Activated CD8-positive, alpha-beta T cell treated with anti-CD3 and anti-CD28 coated beads for 36 hours (primary cell): ENCODE data around the gene C1R. TPM values are rescaled to one million over a fixed set of nuclear protein-coding genes. Genes with fewer than 3 reads are reported as not detected.
"Not testable (repeated sequence)": the region's sequence is repeated elsewhere in the genome, so short reads cannot be mapped to it uniquely, and the experiment has no call there.

Source experiments
- ATAC-seq: fragments of 200-7000 bp; cut with Tn5 transposase; one replicate; pipeline ENCODE4 v1.10.0; 2021; ENCODE audit warnings: mild to moderate bottlenecking, moderate library complexity
- CTCF ChIA-PET: fragments of 350-600 bp; sonication (Branson Sonifier 250); formaldehyde crosslinking; loops from one replicate; lab custom pipeline; 2021; ENCODE audit warnings: antibody characterized with exemption; lab: Charles Lee
- POLR2A ChIA-PET: fragments of 350-600 bp; sonication (Branson Sonifier 250); formaldehyde crosslinking; loops from one replicate; lab custom pipeline; 2021; ENCODE audit warnings: antibody characterized with exemption; lab: Charles Lee
- DNase-seq: peaks from one replicate; pipeline ENCODE4 v3.0.0-alpha.2; 2020
- H3K27ac Mint-ChIP-seq: one replicate; pipeline ENCODE4 v1.8.0; 2021; ENCODE audit warnings: mild to moderate bottlenecking, mixed read lengths
- H3K27me3 Mint-ChIP-seq: one replicate; pipeline ENCODE4 v1.8.0; 2021; ENCODE audit warnings: mixed read lengths
- H3K36me3 Mint-ChIP-seq: one replicate; pipeline ENCODE4 v1.8.0; 2021; ENCODE audit warnings: low read depth, mixed read lengths
- H3K4me1 Mint-ChIP-seq: one replicate; pipeline ENCODE4 v1.8.0; 2021; ENCODE audit warnings: low read depth, mixed read lengths
- H3K4me3 Mint-ChIP-seq: one replicate; pipeline ENCODE4 v1.8.0; 2021; ENCODE audit warnings: mild to moderate bottlenecking, moderate library complexity, mixed read lengths
- H3K9me3 Mint-ChIP-seq: one replicate; pipeline ENCODE4 v1.8.0; 2021; ENCODE audit warnings: mixed read lengths
- intact Hi-C: fragments of 100-400 bp; cut with micrococcal nuclease; formaldehyde crosslinking; loops from one replicate; pipeline ENCODE4 v1.10.0; 2022
- total RNA-seq, 2 experiments: library from RNA; stranded (reverse); gene quantifications; one replicate each; pipeline ENCODE4 v1.2.3, GENCODE V29; 2021
- TF ChIP-seq, protein P1 (sequence below): fragments of 200-600 bp; IDR thresholded peaks from one replicate; pipeline ENCODE4 v1.8.0; 2022; ENCODE audit warnings: antibody characterized with exemption, mild to moderate bottlenecking

C1R gene
- total RNA-seq, 2 experiments from 2014 or later, result 0.97 to 2.4 TPM

DNA sequence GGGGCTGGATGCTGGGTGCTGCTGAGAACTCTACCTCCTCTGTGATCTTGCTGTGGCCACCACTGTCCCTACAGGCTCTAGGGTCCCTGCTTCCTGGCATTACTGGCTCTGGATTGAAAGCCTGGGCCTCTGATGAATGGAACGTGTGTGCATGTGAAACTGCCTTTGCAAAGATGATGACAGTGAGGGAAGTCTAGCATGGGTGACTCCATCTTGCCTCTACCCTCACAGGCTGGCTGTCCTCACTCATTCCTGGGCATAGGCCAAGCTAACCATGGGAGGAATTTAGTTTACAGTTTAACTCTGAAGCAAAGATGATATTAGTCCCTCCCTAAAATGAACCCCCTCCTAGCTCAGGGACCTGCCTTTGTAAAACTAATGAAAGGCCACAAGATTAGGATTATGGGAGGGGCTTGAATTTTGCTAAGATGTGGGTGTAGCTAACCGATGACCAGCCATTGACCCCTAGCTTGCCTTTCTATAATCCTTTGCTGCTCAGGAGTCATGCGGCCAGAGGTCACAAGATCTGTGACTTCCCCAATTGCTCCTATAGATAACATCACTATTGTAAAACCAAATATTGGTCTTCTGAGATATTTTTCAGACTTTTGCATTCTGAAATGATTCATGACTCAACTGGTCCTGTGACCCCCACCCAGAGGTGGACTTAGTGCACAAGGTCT is 33.9 kb downstream of the C1R start:
- ATAC-seq, result no peak
- Mint-ChIP-seq H3K27me3 (peaks cover 25% of the 10 kb centered on the region), H3K4me1 (no peaks in the 10 kb centered on the region), H3K27ac (no peak overlapping the region), H3K9me3 (no peaks in the 10 kb centered on the region), H3K36me3 (no peaks in the 10 kb centered on the region), H3K4me3 (no peak overlapping the region)
- CTCF ChIA-PET, result interaction anchor here (1.2 to 1.4 kb wide), 2 partner anchors 9 to 88 kb away, joined by 3 read pairs; no protein-coding TSS in a partner anchor
- no peak for DNase-seq
- TF ChIP-seq, protein P1, sequence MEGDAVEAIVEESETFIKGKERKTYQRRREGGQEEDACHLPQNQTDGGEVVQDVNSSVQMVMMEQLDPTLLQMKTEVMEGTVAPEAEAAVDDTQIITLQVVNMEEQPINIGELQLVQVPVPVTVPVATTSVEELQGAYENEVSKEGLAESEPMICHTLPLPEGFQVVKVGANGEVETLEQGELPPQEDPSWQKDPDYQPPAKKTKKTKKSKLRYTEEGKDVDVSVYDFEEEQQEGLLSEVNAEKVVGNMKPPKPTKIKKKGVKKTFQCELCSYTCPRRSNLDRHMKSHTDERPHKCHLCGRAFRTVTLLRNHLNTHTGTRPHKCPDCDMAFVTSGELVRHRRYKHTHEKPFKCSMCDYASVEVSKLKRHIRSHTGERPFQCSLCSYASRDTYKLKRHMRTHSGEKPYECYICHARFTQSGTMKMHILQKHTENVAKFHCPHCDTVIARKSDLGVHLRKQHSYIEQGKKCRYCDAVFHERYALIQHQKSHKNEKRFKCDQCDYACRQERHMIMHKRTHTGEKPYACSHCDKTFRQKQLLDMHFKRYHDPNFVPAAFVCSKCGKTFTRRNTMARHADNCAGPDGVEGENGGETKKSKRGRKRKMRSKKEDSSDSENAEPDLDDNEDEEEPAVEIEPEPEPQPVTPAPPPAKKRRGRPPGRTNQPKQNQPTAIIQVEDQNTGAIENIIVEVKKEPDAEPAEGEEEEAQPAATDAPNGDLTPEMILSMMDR, result no peak
- intact Hi-C loops, result no loop called here
- POLR2A ChIA-PET, result no interaction called here

DNA sequence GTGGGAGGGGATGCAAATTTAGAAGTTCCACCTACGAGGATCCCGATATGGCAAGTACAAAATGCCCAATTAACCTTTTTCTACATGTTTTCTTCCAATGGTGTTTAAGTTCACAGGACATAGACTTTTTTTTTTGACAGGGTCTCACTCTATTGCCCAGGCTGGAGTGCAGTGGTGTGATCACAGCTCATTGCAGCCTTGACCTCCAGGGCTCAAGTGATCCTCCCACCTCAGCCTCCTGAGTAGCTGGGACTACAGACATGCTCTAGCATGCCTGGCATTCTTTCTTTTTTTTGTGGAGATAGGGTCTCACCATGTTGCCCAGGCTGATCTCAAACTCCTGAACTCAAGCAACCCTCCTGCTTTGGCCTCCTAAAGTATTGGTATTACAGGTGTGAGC is 36.5 kb downstream of the C1R start:
- POLR2A ChIA-PET, result interaction anchor here (1.1 kb wide), 1 partner anchor 56 kb away, joined by 3 read pairs; no protein-coding TSS in a partner anchor
- CTCF ChIA-PET, result interaction anchor here (0.7 to 1.7 kb wide), 2 partner anchors 21 to 37 kb away, joined by 3 to 5 read pairs; partner anchors contain the start of gene LPCAT3
- H3K36me3 Mint-ChIP-seq, H3K4me3 Mint-ChIP-seq, ATAC-seq, H3K27ac Mint-ChIP-seq, intact Hi-C loops, H3K9me3 Mint-ChIP-seq, DNase-seq, H3K4me1 Mint-ChIP-seq: not testable (repeated sequence)
- peaks cover 24% of the 10 kb centered on the region for H3K27me3 Mint-ChIP-seq

DNA sequence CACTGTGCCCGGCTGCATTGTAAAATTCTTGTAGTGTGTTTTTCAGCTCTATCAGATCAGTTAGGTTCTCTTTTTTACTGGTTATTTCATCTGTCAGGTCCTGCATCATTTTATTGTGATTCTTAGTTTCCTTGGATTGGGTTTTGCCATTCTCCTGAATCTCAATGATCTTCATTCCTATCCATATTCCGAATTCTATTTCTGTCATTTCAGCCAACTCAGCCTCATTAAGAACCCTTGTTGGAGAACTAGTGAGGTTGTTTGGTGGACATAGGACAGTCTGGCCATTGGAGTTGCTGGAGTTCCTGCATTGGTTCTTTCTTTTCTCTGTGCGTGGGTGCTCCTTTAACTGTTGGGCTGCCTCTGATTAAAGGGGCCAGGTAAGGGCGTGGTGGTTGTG is 37.3 kb downstream of the C1R start:
- no peak for DNase-seq
- TF ChIP-seq, protein P1, result no peak
- Mint-ChIP-seq H3K9me3 (no peaks in the 10 kb centered on the region), H3K27me3 (peaks cover 22% of the 10 kb centered on the region), H3K4me3 (no peak overlapping the region), H3K27ac (no peak overlapping the region), H3K36me3 (no peaks in the 10 kb centered on the region), H3K4me1 (no peaks in the 10 kb centered on the region)
- ATAC-seq, result no peak
- intact Hi-C loops, result no loop called here
- ChIA-PET CTCF (interaction anchor here (0.7 kb wide), 1 partner anchor 22 kb away, joined by 3 read pairs; no protein-coding TSS in a partner anchor), POLR2A (no interaction called here)

DNA sequence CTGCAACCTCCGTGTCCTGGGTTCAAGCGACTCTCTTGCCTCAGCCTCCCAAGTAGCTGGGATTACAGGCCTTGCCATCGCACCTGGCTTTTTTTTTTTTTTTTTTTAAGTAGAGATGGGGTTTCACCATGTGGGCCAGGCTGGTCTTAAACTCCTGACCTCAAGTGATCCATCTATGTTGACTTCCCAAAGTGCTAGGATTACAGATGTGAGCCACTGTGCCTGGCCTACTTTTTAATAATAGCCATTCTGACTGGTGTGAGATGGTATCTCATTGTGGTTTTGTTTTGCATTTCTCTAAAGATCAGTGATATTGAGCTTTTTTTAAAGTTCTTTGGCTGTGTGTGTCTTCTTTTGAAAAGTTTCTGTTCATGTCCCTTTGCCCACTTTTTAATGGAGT is 42.3 kb downstream of the C1R start:
- H3K27ac Mint-ChIP-seq, POLR2A ChIA-PET, H3K27me3 Mint-ChIP-seq, DNase-seq, H3K9me3 Mint-ChIP-seq, ATAC-seq, intact Hi-C loops, H3K36me3 Mint-ChIP-seq, H3K4me1 Mint-ChIP-seq, H3K4me3 Mint-ChIP-seq: not testable (repeated sequence)
- CTCF ChIA-PET, result interaction anchor here (1.2 to 3.9 kb wide), 3 partner anchors 9 to 62 kb away, joined by 3 to 15 read pairs (median 3); no protein-coding TSS in a partner anchor

DNA sequence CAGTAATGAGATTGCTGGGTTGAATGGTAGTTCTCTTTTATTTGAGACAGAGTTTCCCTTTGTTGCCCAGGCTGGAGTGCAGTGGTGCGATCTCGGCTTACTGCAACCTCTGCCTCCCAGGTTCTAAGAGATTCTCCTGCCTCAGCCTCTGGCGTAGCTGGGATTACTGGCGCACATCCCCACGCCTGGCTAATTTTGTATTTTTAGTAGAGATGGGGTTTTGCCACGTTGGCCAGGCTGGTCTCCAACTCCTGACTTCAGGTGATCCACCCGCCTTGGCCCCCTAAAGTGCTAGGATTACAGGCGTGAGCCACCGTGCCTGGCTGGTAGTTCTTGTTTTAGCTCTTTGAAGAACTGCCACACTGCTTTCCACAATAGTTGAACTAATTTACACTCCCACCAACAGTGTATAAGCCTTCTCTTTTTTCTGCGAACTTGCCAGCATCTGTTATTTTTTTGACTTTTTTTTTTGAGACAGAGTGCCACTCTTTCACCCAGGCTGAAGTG is 42.7 kb downstream of the C1R start:
- CTCF ChIA-PET, result interaction anchor here (1.2 to 3.9 kb wide), 3 partner anchors 9 to 63 kb away, joined by 3 to 15 read pairs (median 3); no protein-coding TSS in a partner anchor
- ATAC-seq, H3K9me3 Mint-ChIP-seq, H3K36me3 Mint-ChIP-seq, H3K27ac Mint-ChIP-seq, H3K27me3 Mint-ChIP-seq, H3K4me1 Mint-ChIP-seq, H3K4me3 Mint-ChIP-seq, DNase-seq, intact Hi-C loops: not testable (repeated sequence)
- POLR2A ChIA-PET, result interaction anchor here (0.6 to 1.0 kb wide), 2 partner anchors 12 to 120 kb away, joined by 3 read pairs; partner anchors contain the start of gene C1S

DNA sequence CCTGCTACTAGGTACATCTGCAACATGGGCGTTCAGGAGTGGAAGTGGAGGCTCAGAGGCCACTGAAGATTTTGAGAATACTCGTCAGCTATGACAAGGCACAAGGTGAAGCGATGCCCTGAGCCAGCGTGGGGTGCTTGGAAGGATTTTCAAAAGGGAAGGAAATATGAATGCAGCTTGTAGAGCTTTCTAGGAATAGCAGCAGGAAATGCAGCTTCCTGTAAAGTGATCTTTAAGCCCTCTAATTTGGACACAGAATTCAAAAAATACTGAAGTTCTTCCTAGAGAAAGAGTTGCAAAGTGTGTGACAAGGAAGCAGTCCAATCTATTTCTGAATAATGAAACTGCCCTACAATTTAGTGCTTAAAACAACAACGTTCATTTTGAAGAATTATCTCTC is 44.9 kb downstream of the C1R start:
- H3K9me3 Mint-ChIP-seq, result no peaks in the 10 kb centered on the region
- H3K4me3 Mint-ChIP-seq, result no peak overlapping the region
- peaks cover 3% of the 10 kb centered on the region for H3K27me3 Mint-ChIP-seq
- H3K36me3 Mint-ChIP-seq, result no peaks in the 10 kb centered on the region
- ChIA-PET POLR2A (no interaction called here), CTCF (no interaction called here)
- TF ChIP-seq, protein P1, result no peak
- no peak for DNase-seq
- intact Hi-C loops, result no loop called here
- ATAC-seq, result no peak
- peaks cover 6% of the 10 kb centered on the region for H3K4me1 Mint-ChIP-seq
- H3K27ac Mint-ChIP-seq, result no peak overlapping the region
